ENCODE data around the gene ASPSCR1.

DNA sequence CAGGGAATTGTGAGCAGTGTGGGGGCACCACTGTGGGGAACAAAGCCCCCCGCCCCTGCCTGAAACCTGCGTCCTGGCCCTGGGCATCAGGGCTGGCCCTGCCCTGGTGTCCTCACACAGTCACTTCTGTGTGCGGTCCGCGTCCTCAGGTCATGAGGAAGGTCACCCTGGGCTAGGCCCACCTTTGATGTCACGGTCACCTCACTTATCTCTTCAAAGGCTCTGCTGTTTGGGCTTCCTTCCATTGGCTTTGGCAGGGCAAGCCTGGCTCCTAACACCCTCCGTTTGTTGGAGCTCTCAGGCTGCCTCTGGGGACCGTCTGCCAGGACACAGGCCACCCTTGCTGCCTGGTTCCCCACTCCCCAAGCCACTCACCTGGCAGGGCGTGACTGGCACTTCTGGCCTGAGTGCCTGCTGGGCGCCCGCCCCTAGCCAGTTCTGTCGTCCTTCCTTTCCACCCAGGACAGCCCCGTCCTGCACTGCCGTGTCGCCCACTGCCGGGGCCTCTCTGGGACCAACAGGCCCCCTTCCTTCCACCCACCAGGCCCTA lies 36.4 kb downstream of the ASPSCR1 start:
- TF ChIP-seq, protein P1, sequence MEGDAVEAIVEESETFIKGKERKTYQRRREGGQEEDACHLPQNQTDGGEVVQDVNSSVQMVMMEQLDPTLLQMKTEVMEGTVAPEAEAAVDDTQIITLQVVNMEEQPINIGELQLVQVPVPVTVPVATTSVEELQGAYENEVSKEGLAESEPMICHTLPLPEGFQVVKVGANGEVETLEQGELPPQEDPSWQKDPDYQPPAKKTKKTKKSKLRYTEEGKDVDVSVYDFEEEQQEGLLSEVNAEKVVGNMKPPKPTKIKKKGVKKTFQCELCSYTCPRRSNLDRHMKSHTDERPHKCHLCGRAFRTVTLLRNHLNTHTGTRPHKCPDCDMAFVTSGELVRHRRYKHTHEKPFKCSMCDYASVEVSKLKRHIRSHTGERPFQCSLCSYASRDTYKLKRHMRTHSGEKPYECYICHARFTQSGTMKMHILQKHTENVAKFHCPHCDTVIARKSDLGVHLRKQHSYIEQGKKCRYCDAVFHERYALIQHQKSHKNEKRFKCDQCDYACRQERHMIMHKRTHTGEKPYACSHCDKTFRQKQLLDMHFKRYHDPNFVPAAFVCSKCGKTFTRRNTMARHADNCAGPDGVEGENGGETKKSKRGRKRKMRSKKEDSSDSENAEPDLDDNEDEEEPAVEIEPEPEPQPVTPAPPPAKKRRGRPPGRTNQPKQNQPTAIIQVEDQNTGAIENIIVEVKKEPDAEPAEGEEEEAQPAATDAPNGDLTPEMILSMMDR (IDR thresholded peaks at IDR 0.05) = no peak
- TF ChIP-seq POLR2A (IDR thresholded peaks at IDR 0.05) (peak in 2 of 4 donors; percentile 26 to 79), POLR2AphosphoS5 (IDR thresholded peaks at IDR 0.05) (peak in 1 of 2 donors; percentile 56), EP300 (IDR thresholded peaks at IDR 0.05) (no peak)

Measured in upper lobe of left lung (tissue), 4 donors.